ENCODE results near the gene FUZ. TPM values are rescaled to one million over a fixed set of nuclear protein-coding genes. Genes with fewer than 3 reads are reported as not detected.

The FUZ gene
- total RNA-seq, 1 experiment from 2014 or later: 10.9 TPM

GRCh38 chr19:49816590-49816989 is 3.5 kb upstream of the FUZ start:
- TF ChIP-seq EZH2 (IDR thresholded peaks at IDR 0.05; ENCODE audit: low read length, unreplicated experiment) (no peak), CTCF (conservative IDR thresholded peaks at IDR 0.05; ENCODE audit: low read depth, low read length) (no peak), EZH2phosphoT487 (IDR thresholded peaks at IDR 0.05; ENCODE audit: borderline replicate concordance, low read length) (no peak)
- POLR2A ChIA-PET (ENCODE audit: unreplicated experiment): no interaction called here
- Histone ChIP-seq H3K27me3 (ENCODE audit: low read length) (no peaks in the 10 kb centered on the region), H4K20me1 (ENCODE audit: low read length) (no peaks in the 10 kb centered on the region), H3K4me2 (ENCODE audit: low read length) (peak overlapping the region; percentile 86), H3F3A (ENCODE audit: low read length, unreplicated experiment) (peaks cover 6% of the 10 kb centered on the region), H3K9me3 (ENCODE audit: low read length) (no peaks in the 10 kb centered on the region), H3K79me2 (ENCODE audit: low read length) (peaks cover 31% of the 10 kb centered on the region), H3K36me3 (ENCODE audit: low read depth, low read length) (peaks cover 3% of the 10 kb centered on the region; the same call in 1 of the 2 replicates), H3K9ac (ENCODE audit: low read length) (peak overlapping the region; percentile 32; the same call in 1 of the 2 replicates), H3K27ac (ENCODE audit: low read length) (peak overlapping the region; percentile 25; the same call in 1 of the 2 replicates), H3K4me1 (ENCODE audit: insufficient read depth, low read length) (peaks cover 24% of the 10 kb centered on the region), H2AFZ (ENCODE audit: low read length) (peak overlapping the region; percentile 95), H3K9me2 (replicated peaks; ENCODE audit: low read length) (no peaks in the 10 kb centered on the region), H3K4me3 (ENCODE audit: low read length) (peak overlapping the region; percentile 79)
- CTCF ChIA-PET: no interaction called here
- intact Hi-C loops (cut with micrococcal nuclease): loop anchor here (5.0 kb wide), 2 partner anchors 51 to 64 kb away; partner anchors contain the start of gene PNKP
- ATAC-seq (no peak), DNase-seq (no peak)
- no TSS peak for BruUV-seq (replicated peaks)

- Histone ChIP-seq H3K9me3 (ENCODE audit: low read length) (no peaks in the 10 kb centered on the region), H4K20me1 (ENCODE audit: low read length) (no peaks in the 10 kb centered on the region), H3K9ac (ENCODE audit: low read length) (peak overlapping the region; percentile 57; the same call in 1 of the 2 replicates), H3K36me3 (ENCODE audit: low read depth, low read length) (no peaks in the 10 kb centered on the region), H3K4me1 (ENCODE audit: insufficient read depth, low read length) (peaks cover 29% of the 10 kb centered on the region), H2AFZ (ENCODE audit: low read length) (peak overlapping the region; percentile 92), H3K27ac (ENCODE audit: low read length) (peak overlapping the region; percentile 51; the same call in 1 of the 2 replicates), H3K4me3 (ENCODE audit: low read length) (peak overlapping the region; percentile 68), H3K27me3 (ENCODE audit: low read length) (no peaks in the 10 kb centered on the region), H3F3A (ENCODE audit: low read length, unreplicated experiment) (peaks cover 6% of the 10 kb centered on the region), H3K79me2 (ENCODE audit: low read length) (peaks cover 7% of the 10 kb centered on the region), H3K9me2 (replicated peaks; ENCODE audit: low read length) (no peaks in the 10 kb centered on the region), H3K4me2 (ENCODE audit: low read length) (peak overlapping the region; percentile 76)
- ChIA-PET CTCF (no interaction called here), POLR2A (ENCODE audit: unreplicated experiment) (no interaction called here)
- no peak for ATAC-seq
- DNase-seq: peak; percentile 42
- intact Hi-C loops (cut with micrococcal nuclease): no loop called here
- BruUV-seq (replicated peaks): no TSS peak
- TF ChIP-seq CTCF (conservative IDR thresholded peaks at IDR 0.05; ENCODE audit: low read depth, low read length) (no peak), EZH2 (IDR thresholded peaks at IDR 0.05; ENCODE audit: low read length, unreplicated experiment) (no peak), EZH2phosphoT487 (IDR thresholded peaks at IDR 0.05; ENCODE audit: borderline replicate concordance, low read length) (no peak)
Measured at GRCh38 chr19:49814010-49814409, 918 bp upstream of the FUZ start.

GRCh38 chr19:49812452-49812996 is 568 bp downstream of the FUZ start:
- H3K79me2 ChIP-seq (ENCODE audit: low read length): no peaks in the 10 kb centered on the region
- CTCF ChIA-PET: no interaction called here
- H3K36me3 ChIP-seq (ENCODE audit: low read depth, low read length): no peaks in the 10 kb centered on the region
- TF ChIP-seq EZH2phosphoT487 (IDR thresholded peaks at IDR 0.05; ENCODE audit: borderline replicate concordance, low read length) (no peak), CTCF (conservative IDR thresholded peaks at IDR 0.05; ENCODE audit: low read depth, low read length) (no peak), EZH2 (IDR thresholded peaks at IDR 0.05; ENCODE audit: low read length, unreplicated experiment) (no peak)
- peak overlapping the region; percentile 57 for H3K9ac ChIP-seq (ENCODE audit: low read length)
- no peaks in the 10 kb centered on the region for H3K9me3 ChIP-seq (ENCODE audit: low read length)
- no peaks in the 10 kb centered on the region for H3K9me2 ChIP-seq (replicated peaks; ENCODE audit: low read length)
- intact Hi-C loops (cut with micrococcal nuclease): no loop called here
- peak overlapping the region; percentile 92 for H2AFZ ChIP-seq (ENCODE audit: low read length)
- H4K20me1 ChIP-seq (ENCODE audit: low read length): no peaks in the 10 kb centered on the region
- no TSS peak for BruUV-seq (replicated peaks)
- peaks cover 28% of the 10 kb centered on the region for H3K4me1 ChIP-seq (ENCODE audit: insufficient read depth, low read length)
- peak overlapping the region; percentile 51; the same call in 1 of the 2 replicates for H3K27ac ChIP-seq (ENCODE audit: low read length)
- H3K27me3 ChIP-seq (ENCODE audit: low read length): no peaks in the 10 kb centered on the region
- H3K4me3 ChIP-seq (ENCODE audit: low read length): peak overlapping the region; percentile 68
- POLR2A ChIA-PET (ENCODE audit: unreplicated experiment): no interaction called here
- H3K4me2 ChIP-seq (ENCODE audit: low read length): peak overlapping the region; percentile 76
- ATAC-seq (no peak), DNase-seq (no peak)
- H3F3A ChIP-seq (ENCODE audit: low read length, unreplicated experiment): peaks cover 9% of the 10 kb centered on the region

Measured in PC-3 (cell line).